Fibroblast of pulmonary artery (primary cell): ENCODE data around the gene CCDC28B.

Experiments
- DNase-seq: peaks from one replicate; pipeline ENCODE4 v3.0.0-alpha.2; 2010; ENCODE audit warnings: low read depth
- H3K4me3 ChIP-seq: replicated peaks from 2 replicates; pipeline ENCODE4 v1.5.1; 2011; ENCODE audit warnings: low read depth, mild to moderate bottlenecking, control low read depth, low read length, moderate library complexity
- TF ChIP-seq, protein P1 (sequence below): IDR thresholded peaks from 2 replicates; pipeline ENCODE4 v1.5.1; 2011; ENCODE audit warnings: mild to moderate bottlenecking, control low read depth, low read length, inconsistent platforms; ENCODE audit errors: missing control alignments

CCDC28B gene

GRCh38 chr1:32181563-32181962, 18.8 kb upstream of the CCDC28B start:
- H3K4me3 ChIP-seq, result peak overlapping the region; percentile 77
- TF ChIP-seq, protein P1, sequence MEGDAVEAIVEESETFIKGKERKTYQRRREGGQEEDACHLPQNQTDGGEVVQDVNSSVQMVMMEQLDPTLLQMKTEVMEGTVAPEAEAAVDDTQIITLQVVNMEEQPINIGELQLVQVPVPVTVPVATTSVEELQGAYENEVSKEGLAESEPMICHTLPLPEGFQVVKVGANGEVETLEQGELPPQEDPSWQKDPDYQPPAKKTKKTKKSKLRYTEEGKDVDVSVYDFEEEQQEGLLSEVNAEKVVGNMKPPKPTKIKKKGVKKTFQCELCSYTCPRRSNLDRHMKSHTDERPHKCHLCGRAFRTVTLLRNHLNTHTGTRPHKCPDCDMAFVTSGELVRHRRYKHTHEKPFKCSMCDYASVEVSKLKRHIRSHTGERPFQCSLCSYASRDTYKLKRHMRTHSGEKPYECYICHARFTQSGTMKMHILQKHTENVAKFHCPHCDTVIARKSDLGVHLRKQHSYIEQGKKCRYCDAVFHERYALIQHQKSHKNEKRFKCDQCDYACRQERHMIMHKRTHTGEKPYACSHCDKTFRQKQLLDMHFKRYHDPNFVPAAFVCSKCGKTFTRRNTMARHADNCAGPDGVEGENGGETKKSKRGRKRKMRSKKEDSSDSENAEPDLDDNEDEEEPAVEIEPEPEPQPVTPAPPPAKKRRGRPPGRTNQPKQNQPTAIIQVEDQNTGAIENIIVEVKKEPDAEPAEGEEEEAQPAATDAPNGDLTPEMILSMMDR, result no peak
- DNase-seq, result no peak

GRCh38 chr1:32182060-32182459, 18.3 kb upstream of the CCDC28B start:
- peak overlapping the region; percentile 77 for H3K4me3 ChIP-seq
- DNase-seq, result no peak
- TF ChIP-seq, protein P1, result no peak

DNA sequence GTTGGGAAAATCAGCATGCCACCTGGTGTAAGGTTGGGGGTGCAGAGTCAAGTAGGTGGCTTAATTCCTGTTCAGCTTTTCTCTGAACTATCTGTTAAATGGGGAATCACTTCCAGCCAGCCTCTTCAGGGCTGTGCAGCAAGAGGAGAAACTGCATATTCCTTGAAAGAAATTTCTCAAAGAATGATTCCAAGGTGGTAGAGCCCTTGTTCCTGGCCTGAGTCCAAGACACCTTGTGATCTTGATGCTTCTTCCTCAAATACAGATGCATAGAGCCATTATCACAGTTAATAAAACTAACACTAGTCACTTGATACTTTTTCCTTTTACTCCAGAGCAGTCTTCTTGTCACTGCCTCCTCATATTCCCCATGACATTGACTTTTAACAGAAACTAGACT, 15.7 kb upstream of the CCDC28B start:
- TF ChIP-seq, protein P1, result no peak
- H3K4me3 ChIP-seq, result no peak overlapping the region
- DNase-seq, result no peak

- no peak overlapping the region for H3K4me3 ChIP-seq
- TF ChIP-seq, protein P1, result no peak
- DNase-seq, result no peak
These were observed 14.3 kb upstream of the CCDC28B start for GRCh38 chr1:32186077-32186476.

DNA sequence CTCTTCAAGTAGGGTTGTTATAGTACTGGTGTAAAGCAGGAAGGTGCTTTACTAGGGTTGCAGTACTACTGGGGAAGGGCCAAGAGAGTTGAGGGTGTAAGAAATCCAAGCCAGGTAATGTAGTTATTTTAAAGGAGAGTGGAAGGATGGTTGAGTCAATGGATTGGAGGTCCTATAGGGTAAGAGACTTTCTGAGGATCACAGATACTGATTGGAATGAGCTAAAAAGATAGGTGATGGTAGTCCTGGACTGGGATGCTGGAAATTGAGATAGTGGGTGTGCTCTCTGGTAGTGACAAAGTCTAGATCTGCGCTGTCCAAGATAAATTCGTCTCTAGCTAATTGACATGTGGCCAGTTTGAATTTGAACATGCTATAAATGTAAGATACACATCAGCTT, 13.9 kb upstream of the CCDC28B start:
- TF ChIP-seq, protein P1, result no peak

DNA sequence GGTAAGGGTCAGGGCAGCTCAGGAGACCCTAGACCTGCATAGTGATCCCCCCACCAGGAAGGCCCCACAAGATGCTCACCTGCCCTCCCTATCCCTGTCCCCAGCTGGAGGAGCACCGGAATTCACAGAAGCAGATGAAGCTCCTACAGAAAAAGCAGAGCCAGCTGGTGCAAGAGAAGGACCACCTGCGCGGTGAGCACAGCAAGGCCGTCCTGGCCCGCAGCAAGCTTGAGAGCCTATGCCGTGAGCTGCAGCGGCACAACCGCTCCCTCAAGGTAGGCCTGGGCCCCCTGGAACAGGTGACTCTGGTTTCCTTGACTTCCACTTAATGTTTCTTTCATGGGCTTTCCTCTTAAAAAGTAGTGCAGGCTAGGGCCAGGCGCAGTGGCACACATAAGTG, 12.5 kb upstream of the CCDC28B start:
- TF ChIP-seq, protein P1, result no peak
- H3K4me3 ChIP-seq, result no peak overlapping the region
- no peak for DNase-seq

More for the DNA sequence above, 13.9 kb upstream of the CCDC28B start:
- DNase-seq, result no peak
- H3K4me3 ChIP-seq, result no peak overlapping the region

- no peak overlapping the region for H3K4me3 ChIP-seq
- TF ChIP-seq, protein P1, result no peak
These were observed 8.0 kb upstream of the CCDC28B start for GRCh38 chr1:32192220-32192948.

More at GRCh38 chr1:32192220-32192948, 8.0 kb upstream of the CCDC28B start:
- DNase-seq, result no peak
